ENCODE measurements around the gene DDX6. TPM values are rescaled to one million over a fixed set of nuclear protein-coding genes. Genes with fewer than 3 reads are reported as not detected.

The DDX6 gene
- total RNA-seq, 6 experiments from 2014 or later: 127 to 151 (median 133) TPM

- H3K4me1 Mint-ChIP-seq (ENCODE audit: low read depth): no peaks in the 10 kb centered on the region
- TF ChIP-seq, protein P1, sequence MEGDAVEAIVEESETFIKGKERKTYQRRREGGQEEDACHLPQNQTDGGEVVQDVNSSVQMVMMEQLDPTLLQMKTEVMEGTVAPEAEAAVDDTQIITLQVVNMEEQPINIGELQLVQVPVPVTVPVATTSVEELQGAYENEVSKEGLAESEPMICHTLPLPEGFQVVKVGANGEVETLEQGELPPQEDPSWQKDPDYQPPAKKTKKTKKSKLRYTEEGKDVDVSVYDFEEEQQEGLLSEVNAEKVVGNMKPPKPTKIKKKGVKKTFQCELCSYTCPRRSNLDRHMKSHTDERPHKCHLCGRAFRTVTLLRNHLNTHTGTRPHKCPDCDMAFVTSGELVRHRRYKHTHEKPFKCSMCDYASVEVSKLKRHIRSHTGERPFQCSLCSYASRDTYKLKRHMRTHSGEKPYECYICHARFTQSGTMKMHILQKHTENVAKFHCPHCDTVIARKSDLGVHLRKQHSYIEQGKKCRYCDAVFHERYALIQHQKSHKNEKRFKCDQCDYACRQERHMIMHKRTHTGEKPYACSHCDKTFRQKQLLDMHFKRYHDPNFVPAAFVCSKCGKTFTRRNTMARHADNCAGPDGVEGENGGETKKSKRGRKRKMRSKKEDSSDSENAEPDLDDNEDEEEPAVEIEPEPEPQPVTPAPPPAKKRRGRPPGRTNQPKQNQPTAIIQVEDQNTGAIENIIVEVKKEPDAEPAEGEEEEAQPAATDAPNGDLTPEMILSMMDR (IDR thresholded peaks at IDR 0.05): no peak
- no peaks in the 10 kb centered on the region; the same call in 1 of the 2 replicates for H3K9me3 Mint-ChIP-seq
- peaks cover 57% of the 10 kb centered on the region for H3K27me3 Mint-ChIP-seq (ENCODE audit: insufficient read depth)
- DNase-seq: no peak
- H3K4me3 Mint-ChIP-seq: no peak overlapping the region
- H3K36me3 Mint-ChIP-seq (ENCODE audit: low read depth): no peaks in the 10 kb centered on the region
- H3K27ac Mint-ChIP-seq: no peak overlapping the region
Measured at GRCh38 chr11:118807800-118808778, 17.1 kb upstream of the DDX6 start.

- peaks cover 52% of the 10 kb centered on the region for H3K27me3 Mint-ChIP-seq (ENCODE audit: insufficient read depth)
- H3K27ac Mint-ChIP-seq: no peak overlapping the region
- no peak for DNase-seq
- TF ChIP-seq, protein P1 (IDR thresholded peaks at IDR 0.05): no peak
- no peaks in the 10 kb centered on the region for H3K4me1 Mint-ChIP-seq (ENCODE audit: low read depth)
- H3K4me3 Mint-ChIP-seq: no peak overlapping the region
- H3K9me3 Mint-ChIP-seq: no peaks in the 10 kb centered on the region; the same call in 1 of the 2 replicates
- no peaks in the 10 kb centered on the region for H3K36me3 Mint-ChIP-seq (ENCODE audit: low read depth)
Measured at GRCh38 chr11:118806400-118806799, 15.4 kb upstream of the DDX6 start.

- H3K27me3 Mint-ChIP-seq (ENCODE audit: insufficient read depth): peaks cover 34% of the 10 kb centered on the region
- TF ChIP-seq, protein P1 (IDR thresholded peaks at IDR 0.05): no peak
- DNase-seq: no peak
- H3K4me3 Mint-ChIP-seq: no peak overlapping the region
- no peaks in the 10 kb centered on the region for H3K4me1 Mint-ChIP-seq (ENCODE audit: low read depth)
- H3K36me3 Mint-ChIP-seq (ENCODE audit: low read depth): no peaks in the 10 kb centered on the region
- no peak overlapping the region for H3K27ac Mint-ChIP-seq
- H3K9me3 Mint-ChIP-seq: no peaks in the 10 kb centered on the region; the same call in 1 of the 2 replicates
Measured at GRCh38 chr11:118804094-118804493, 13.1 kb upstream of the DDX6 start.

GRCh38 chr11:118799372-118799771 is 8.4 kb upstream of the DDX6 start:
- no peak for DNase-seq
- Mint-ChIP-seq H3K27ac (no peak overlapping the region), H3K9me3 (no peaks in the 10 kb centered on the region), H3K36me3 (ENCODE audit: low read depth) (no peaks in the 10 kb centered on the region), H3K4me3 (no peak overlapping the region), H3K4me1 (ENCODE audit: low read depth) (no peaks in the 10 kb centered on the region), H3K27me3 (ENCODE audit: insufficient read depth) (peaks cover 15% of the 10 kb centered on the region)
- TF ChIP-seq, protein P1 (IDR thresholded peaks at IDR 0.05): no peak

GRCh38 chr11:118797510-118797909 is 6.5 kb upstream of the DDX6 start:
- no peak overlapping the region for H3K4me3 Mint-ChIP-seq
- peaks cover 10% of the 10 kb centered on the region for H3K27me3 Mint-ChIP-seq (ENCODE audit: insufficient read depth)
- no peak for DNase-seq
- H3K9me3 Mint-ChIP-seq: no peaks in the 10 kb centered on the region
- peaks cover 9% of the 10 kb centered on the region for H3K4me1 Mint-ChIP-seq (ENCODE audit: low read depth)
- no peaks in the 10 kb centered on the region for H3K36me3 Mint-ChIP-seq (ENCODE audit: low read depth)
- no peak overlapping the region for H3K27ac Mint-ChIP-seq
- TF ChIP-seq, protein P1 (IDR thresholded peaks at IDR 0.05): no peak

All from HFFc6 (cell line).